ENCODE data around the gene CSE1L. TPM values are rescaled to one million over a fixed set of nuclear protein-coding genes. Genes with fewer than 3 reads are reported as not detected.
"Not testable (repeated sequence)": the region's sequence is repeated elsewhere in the genome, so short reads cannot be mapped to it uniquely, and the experiment has no call there.

Gene CSE1L
- total RNA-seq, 1 donor, result 114 TPM

DNA sequence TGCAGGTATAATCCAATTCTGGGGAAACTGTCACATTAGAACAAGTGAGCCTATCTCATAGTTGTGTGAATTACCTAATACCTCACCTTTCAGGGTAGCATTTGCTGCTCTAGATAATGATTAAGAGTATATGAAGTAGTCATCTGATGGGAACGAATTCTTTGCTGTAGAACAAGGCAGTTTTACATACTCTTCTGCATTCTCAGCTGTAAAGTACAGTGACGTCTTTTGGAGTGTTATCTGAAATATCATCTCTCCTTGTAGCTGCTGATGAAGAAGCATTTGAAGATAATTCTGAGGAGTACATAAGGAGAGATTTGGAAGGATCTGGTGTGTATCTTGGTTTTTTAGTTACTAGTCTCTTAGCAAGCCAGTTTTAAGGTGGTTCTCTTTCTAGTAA lies 28.4 kb downstream of the CSE1L start:
- TF ChIP-seq, protein P1, sequence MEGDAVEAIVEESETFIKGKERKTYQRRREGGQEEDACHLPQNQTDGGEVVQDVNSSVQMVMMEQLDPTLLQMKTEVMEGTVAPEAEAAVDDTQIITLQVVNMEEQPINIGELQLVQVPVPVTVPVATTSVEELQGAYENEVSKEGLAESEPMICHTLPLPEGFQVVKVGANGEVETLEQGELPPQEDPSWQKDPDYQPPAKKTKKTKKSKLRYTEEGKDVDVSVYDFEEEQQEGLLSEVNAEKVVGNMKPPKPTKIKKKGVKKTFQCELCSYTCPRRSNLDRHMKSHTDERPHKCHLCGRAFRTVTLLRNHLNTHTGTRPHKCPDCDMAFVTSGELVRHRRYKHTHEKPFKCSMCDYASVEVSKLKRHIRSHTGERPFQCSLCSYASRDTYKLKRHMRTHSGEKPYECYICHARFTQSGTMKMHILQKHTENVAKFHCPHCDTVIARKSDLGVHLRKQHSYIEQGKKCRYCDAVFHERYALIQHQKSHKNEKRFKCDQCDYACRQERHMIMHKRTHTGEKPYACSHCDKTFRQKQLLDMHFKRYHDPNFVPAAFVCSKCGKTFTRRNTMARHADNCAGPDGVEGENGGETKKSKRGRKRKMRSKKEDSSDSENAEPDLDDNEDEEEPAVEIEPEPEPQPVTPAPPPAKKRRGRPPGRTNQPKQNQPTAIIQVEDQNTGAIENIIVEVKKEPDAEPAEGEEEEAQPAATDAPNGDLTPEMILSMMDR (IDR thresholded peaks at IDR 0.05; ENCODE audit: insufficient read depth, low read depth, low read length), result no peak
- no peak overlapping the region for H3K4me3 ChIP-seq (ENCODE audit: low read depth, low read length)
- DNase-seq (ENCODE audit: low read depth), result no peak

DNA sequence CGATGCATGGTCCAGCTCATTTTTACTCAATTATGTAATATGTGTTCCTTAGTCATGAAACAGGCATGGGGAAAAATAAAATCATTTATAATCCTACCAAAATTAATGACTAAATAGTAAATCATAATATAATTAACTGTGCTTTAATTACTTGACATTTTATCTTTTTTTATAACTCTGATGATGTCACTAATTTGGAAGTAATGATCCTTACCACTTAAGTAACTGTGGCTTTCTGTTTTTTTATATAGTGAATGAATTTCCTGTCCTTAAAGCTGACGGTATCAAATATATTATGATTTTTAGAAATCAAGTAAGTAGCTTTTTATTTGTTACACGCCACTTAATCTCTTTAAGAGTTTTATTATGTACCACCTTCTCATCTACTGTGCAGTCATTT lies 32.2 kb downstream of the CSE1L start:
- no peak overlapping the region for H3K4me3 ChIP-seq (ENCODE audit: low read depth, low read length)
- TF ChIP-seq, protein P1 (IDR thresholded peaks at IDR 0.05; ENCODE audit: insufficient read depth, low read depth, low read length), result no peak
- DNase-seq (ENCODE audit: low read depth), result no peak

DNA sequence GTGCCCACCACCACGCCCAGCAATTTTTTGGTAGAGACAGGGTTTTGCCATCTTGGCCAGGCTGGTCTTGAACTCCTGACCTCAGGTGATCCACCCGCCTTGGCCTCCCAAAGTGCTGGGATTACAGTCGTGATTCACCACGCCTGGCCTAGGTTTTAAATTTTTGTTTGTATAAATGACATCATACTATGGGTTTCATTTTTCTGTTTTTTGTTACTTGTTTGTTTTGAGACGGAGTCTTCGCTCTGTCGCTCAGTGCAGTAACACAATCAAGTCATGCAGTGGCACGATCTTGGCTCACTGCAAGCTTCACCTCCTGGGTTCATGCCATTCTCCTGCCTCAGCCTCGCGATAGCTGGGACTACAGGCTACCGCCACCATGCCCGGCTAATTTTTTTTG lies 36.2 kb downstream of the CSE1L start:
- DNase-seq (ENCODE audit: low read depth); H3K4me3 ChIP-seq (ENCODE audit: low read depth, low read length): not testable (repeated sequence)

DNA sequence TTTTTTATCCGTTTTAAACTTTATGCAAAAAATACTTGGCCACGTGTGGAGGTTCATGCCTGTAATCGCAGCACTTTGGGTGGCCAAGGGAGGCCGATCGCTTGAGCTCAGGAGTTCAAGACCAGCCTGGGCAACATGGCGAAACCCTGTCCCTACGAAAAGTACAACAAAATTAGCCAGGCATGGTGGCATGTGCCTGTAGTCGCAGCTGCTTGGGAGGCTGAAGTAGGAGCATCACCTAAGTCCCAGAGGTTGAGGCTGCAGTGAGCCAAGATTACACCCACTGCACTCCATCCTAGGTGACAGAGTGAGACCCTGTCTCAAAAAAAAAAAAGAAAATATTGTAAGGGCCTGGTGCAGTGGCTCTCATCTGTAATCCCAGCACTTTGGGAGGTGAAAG lies 45.0 kb downstream of the CSE1L start:
- TF ChIP-seq, protein P1 (IDR thresholded peaks at IDR 0.05; ENCODE audit: insufficient read depth, low read depth, low read length), result no peak
- no peak overlapping the region for H3K4me3 ChIP-seq (ENCODE audit: low read depth, low read length)
- no peak for DNase-seq (ENCODE audit: low read depth)

DNA sequence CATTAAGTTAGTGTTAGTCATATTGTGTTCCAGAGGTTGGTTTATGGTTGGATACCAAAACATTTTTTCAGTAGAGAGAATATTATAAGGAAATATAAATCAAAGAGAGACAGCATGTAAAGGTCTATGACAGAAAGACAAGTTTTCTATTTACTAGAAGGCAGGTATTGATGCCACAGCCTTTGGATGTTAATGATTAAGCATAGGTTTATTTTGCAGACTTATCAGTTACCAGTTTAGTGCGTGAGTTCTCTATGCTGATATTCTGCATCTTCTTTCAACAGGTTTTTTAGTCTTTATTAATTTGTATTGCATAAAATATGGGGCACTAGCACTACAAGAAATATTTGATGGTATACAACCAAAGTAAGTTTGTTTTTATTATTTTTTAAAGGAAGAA lies 45.6 kb downstream of the CSE1L start:
- no peak for DNase-seq (ENCODE audit: low read depth)
- H3K4me3 ChIP-seq (ENCODE audit: low read depth, low read length), result no peak overlapping the region
- TF ChIP-seq, protein P1 (IDR thresholded peaks at IDR 0.05; ENCODE audit: insufficient read depth, low read depth, low read length), result no peak

DNA sequence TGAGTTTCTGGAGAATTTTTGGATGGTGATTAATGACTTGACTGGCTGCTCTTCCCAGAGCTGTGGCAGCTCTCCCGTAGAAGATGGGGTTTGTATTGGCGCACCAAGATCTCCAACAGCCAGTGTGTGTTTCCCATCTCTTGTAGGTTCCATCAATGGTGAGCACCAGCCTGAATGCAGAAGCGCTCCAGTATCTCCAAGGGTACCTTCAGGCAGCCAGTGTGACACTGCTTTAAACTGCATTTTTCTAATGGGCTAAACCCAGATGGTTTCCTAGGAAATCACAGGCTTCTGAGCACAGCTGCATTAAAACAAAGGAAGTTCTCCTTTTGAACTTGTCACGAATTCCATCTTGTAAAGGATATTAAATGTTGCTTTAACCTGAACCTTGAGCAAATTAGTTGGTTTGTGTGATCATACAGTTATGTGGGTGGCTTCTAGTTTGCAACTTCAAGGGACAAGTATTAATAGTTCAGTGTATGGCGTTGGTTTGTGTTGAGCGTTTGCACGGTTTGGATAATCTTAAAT lies 50.2 kb downstream of the CSE1L start:
- no peak for DNase-seq (ENCODE audit: low read depth)
- no peak overlapping the region for H3K4me3 ChIP-seq (ENCODE audit: low read depth, low read length)
- TF ChIP-seq, protein P1 (IDR thresholded peaks at IDR 0.05; ENCODE audit: insufficient read depth, low read depth, low read length), result no peak

DNA sequence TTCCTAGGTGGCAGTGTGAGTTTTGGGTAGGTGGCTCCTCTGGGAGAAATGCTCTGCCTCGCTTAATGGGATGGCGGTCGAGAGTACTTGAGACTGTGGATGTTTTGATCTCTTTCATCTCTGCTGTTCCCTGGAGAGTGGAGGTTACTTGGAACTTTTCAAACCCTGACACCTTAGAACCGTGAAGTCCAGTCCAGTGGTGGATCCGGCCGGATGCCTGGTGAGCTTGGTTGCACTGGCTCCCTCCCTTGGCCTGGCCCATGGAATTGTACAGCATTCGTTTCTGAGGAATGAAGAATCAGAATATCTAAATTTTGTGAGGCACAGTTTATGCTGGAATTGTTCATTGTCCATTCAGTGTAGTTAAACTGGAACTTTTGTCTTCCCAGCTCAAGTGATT lies 51.0 kb downstream of the CSE1L start:
- TF ChIP-seq, protein P1 (IDR thresholded peaks at IDR 0.05; ENCODE audit: insufficient read depth, low read depth, low read length), result no peak
- no peak for DNase-seq (ENCODE audit: low read depth)
- H3K4me3 ChIP-seq (ENCODE audit: low read depth, low read length), result no peak overlapping the region
